Measurements from ENCODE around the gene CDH26.
"Not testable (repeated sequence)": the region's sequence is repeated elsewhere in the genome, so short reads cannot be mapped to it uniquely, and the experiment has no call there.

Gene CDH26

GRCh38 chr20:60040471-60041162, 82.4 kb downstream of the CDH26 start:
- Histone ChIP-seq H3K27ac (replicated peaks) (peak overlapping the region; percentile 75), H3K4me3 (replicated peaks; ENCODE audit: insufficient read depth, low read length) (no peak overlapping the region), H3K27me3 (ENCODE audit: insufficient read depth, poor library complexity, severe bottlenecking) (no peaks in the 10 kb centered on the region)
- no peak for DNase-seq (ENCODE audit: low read depth in 1 of 2, low spot score in 1 of 2)
- TF ChIP-seq REST (IDR thresholded peaks at IDR 0.05; ENCODE audit: insufficient replicate concordance, low read depth), result no peak
- TF ChIP-seq POLR2AphosphoS5 (IDR thresholded peaks at IDR 0.05; ENCODE audit: low read depth), result no peak

GRCh38 chr20:60041436-60042165, 83.4 kb downstream of the CDH26 start:
- TF ChIP-seq SPI1 (IDR thresholded peaks at IDR 0.05; ENCODE audit: borderline replicate concordance, low read depth), result peak; percentile 66
- peak; percentile 78 for TF ChIP-seq POLR2AphosphoS5 (IDR thresholded peaks at IDR 0.05; ENCODE audit: low read depth)
- H3K27ac ChIP-seq (replicated peaks), result peak overlapping the region; percentile 75
- H3K4me3 ChIP-seq (replicated peaks; ENCODE audit: insufficient read depth, low read length); H3K27me3 ChIP-seq (ENCODE audit: insufficient read depth, poor library complexity, severe bottlenecking): not testable (repeated sequence)
- DNase-seq (ENCODE audit: low read depth in 1 of 2, low spot score in 1 of 2), result peak in 1 of 2 experiments; percentile 80

- Histone ChIP-seq H3K4me3 (replicated peaks; ENCODE audit: insufficient read depth, low read length) (no peak overlapping the region), H3K27ac (replicated peaks) (peak overlapping the region; percentile 97), H3K27me3 (ENCODE audit: insufficient read depth, poor library complexity, severe bottlenecking) (no peaks in the 10 kb centered on the region)
- no peak for DNase-seq (ENCODE audit: low read depth in 1 of 2, low spot score in 1 of 2)
- TF ChIP-seq REST (IDR thresholded peaks at IDR 0.05; ENCODE audit: insufficient replicate concordance, low read depth) (no peak), CTCF (IDR thresholded peaks at IDR 0.05; ENCODE audit: insufficient read depth, low read length) (no peak), GABPA (IDR thresholded peaks at IDR 0.05; ENCODE audit: low read depth) (no peak), POLR2AphosphoS5 (IDR thresholded peaks at IDR 0.05; ENCODE audit: low read depth) (no peak), SPI1 (IDR thresholded peaks at IDR 0.05; ENCODE audit: borderline replicate concordance, low read depth) (no peak)
Measured at GRCh38 chr20:60043435-60043834, 85.2 kb downstream of the CDH26 start.

- Histone ChIP-seq H3K4me3 (replicated peaks; ENCODE audit: insufficient read depth, low read length) (no peak overlapping the region), H3K27ac (replicated peaks) (peak overlapping the region; percentile 97), H3K27me3 (ENCODE audit: insufficient read depth, poor library complexity, severe bottlenecking) (no peaks in the 10 kb centered on the region)
- TF ChIP-seq CTCF (IDR thresholded peaks at IDR 0.05; ENCODE audit: insufficient read depth, low read length) (no peak), SPI1 (IDR thresholded peaks at IDR 0.05; ENCODE audit: borderline replicate concordance, low read depth) (peak; percentile 99), GABPA (IDR thresholded peaks at IDR 0.05; ENCODE audit: low read depth) (no peak), REST (IDR thresholded peaks at IDR 0.05; ENCODE audit: insufficient replicate concordance, low read depth) (peak; percentile 79), POLR2AphosphoS5 (IDR thresholded peaks at IDR 0.05; ENCODE audit: low read depth) (peak; percentile 81)
- peak; percentile 82 to 97 for DNase-seq (ENCODE audit: low read depth in 1 of 2, low spot score in 1 of 2)
Measured at GRCh38 chr20:60046011-60046413, 87.8 kb downstream of the CDH26 start.
